Vagina (tissue), 2 donors: Measurements from ENCODE around the gene PROK2. TPM values are rescaled to one million over a fixed set of nuclear protein-coding genes. Genes with fewer than 3 reads are reported as not detected.

ENCODE experiments used
- DNase-seq, 2 donors: peaks; one replicate each; pipeline ENCODE4 v3.0.0-alpha.2; 2017; ENCODE audit errors: extremely low spot score in 2 of 2
- H3K27ac ChIP-seq: fragments of 200-600 bp; sonication (generic); one replicate; pipeline ENCODE4 v1.5.1; 2019
- H3K27me3 ChIP-seq: fragments of 200-600 bp; sonication (generic); one replicate; pipeline ENCODE4 v1.5.1; 2019
- H3K36me3 ChIP-seq, 2 donors: fragments of 200-600 bp; sonication (generic); one replicate each; pipeline ENCODE4 v1.5.1; 2017 to 2019
- H3K4me1 ChIP-seq: fragments of 200-600 bp; sonication (generic); one replicate; pipeline ENCODE4 v1.5.1; 2019
- H3K4me3 ChIP-seq, 2 donors: fragments of 200-600 bp; sonication (generic); 1 replicate in 1 of 2; 2 replicates in 1 of 2; pipeline ENCODE4 v1.5.1; 2016 to 2019
- H3K9me3 ChIP-seq: fragments of 200-600 bp; sonication (generic); one replicate; pipeline ENCODE4 v1.5.1; 2019
- POLR2A ChIP-seq, 2 donors: fragments of 450-650 bp; IDR thresholded peaks; one replicate each; pipeline ENCODE4 v1.6.1; 2017; ENCODE audit warnings: antibody characterized with exemption in 2 of 2, mild to moderate bottlenecking in 2 of 2, moderate library complexity in 2 of 2
- POLR2AphosphoS5 ChIP-seq, 2 donors: sonication (generic); formaldehyde crosslinking; IDR thresholded peaks; one replicate each; pipeline ENCODE4 v1.9.0; 2017; ENCODE audit warnings: antibody characterized with exemption in 2 of 2, mild to moderate bottlenecking in 2 of 2, low read depth in 1 of 2; ENCODE audit not compliant: insufficient read depth in 1 of 2
- intact Hi-C: fragments of 100-400 bp; cut with DNase I; formaldehyde crosslinking; loops from one replicate; pipeline ENCODE4 v1.15.1; 2023
- total RNA-seq: library from RNA; depleted of rRNA; stranded (reverse); fragments of >200 nt; gene quantifications from one replicate; pipeline ENCODE4 v1.2.3, GENCODE V29; 2016
- TF ChIP-seq, protein P1 (sequence below), 3 experiments: fragments of 450-650 bp in 2 of 3; fragments of 200-600 bp in 1 of 3; sonication (generic) in 1 of 3; IDR thresholded peaks; one replicate each; pipeline ENCODE4 v1.5.1; 2017 to 2019; ENCODE audit warnings: antibody characterized with exemption in 3 of 3, mild to moderate bottlenecking in 2 of 3, moderate library complexity in 2 of 3

Gene PROK2
- total RNA-seq, 1 donor from 2014 or later: 0.74 TPM

GRCh38 chr3:71784201-71784913 is 591 bp downstream of the PROK2 start:
- peaks cover 19% of the 10 kb centered on the region for H3K4me1 ChIP-seq
- no peaks in the 10 kb centered on the region for H3K9me3 ChIP-seq
- intact Hi-C loops: no loop called here
- peaks cover 4% of the 10 kb centered on the region for H3K27me3 ChIP-seq
- TF ChIP-seq POLR2A (IDR thresholded peaks at IDR 0.05) (no peak), POLR2AphosphoS5 (IDR thresholded peaks at IDR 0.05; ENCODE audit: insufficient read depth in 1 of 2, low read depth in 1 of 2) (no peak)
- TF ChIP-seq, protein P1, sequence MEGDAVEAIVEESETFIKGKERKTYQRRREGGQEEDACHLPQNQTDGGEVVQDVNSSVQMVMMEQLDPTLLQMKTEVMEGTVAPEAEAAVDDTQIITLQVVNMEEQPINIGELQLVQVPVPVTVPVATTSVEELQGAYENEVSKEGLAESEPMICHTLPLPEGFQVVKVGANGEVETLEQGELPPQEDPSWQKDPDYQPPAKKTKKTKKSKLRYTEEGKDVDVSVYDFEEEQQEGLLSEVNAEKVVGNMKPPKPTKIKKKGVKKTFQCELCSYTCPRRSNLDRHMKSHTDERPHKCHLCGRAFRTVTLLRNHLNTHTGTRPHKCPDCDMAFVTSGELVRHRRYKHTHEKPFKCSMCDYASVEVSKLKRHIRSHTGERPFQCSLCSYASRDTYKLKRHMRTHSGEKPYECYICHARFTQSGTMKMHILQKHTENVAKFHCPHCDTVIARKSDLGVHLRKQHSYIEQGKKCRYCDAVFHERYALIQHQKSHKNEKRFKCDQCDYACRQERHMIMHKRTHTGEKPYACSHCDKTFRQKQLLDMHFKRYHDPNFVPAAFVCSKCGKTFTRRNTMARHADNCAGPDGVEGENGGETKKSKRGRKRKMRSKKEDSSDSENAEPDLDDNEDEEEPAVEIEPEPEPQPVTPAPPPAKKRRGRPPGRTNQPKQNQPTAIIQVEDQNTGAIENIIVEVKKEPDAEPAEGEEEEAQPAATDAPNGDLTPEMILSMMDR (IDR thresholded peaks at IDR 0.05): no peak
- H3K27ac ChIP-seq: no peak overlapping the region
- H3K36me3 ChIP-seq: no peaks in the 10 kb centered on the region
- H3K4me3 ChIP-seq: peak overlapping the region; percentile 24 to 46
- DNase-seq: no peak

DNA sequence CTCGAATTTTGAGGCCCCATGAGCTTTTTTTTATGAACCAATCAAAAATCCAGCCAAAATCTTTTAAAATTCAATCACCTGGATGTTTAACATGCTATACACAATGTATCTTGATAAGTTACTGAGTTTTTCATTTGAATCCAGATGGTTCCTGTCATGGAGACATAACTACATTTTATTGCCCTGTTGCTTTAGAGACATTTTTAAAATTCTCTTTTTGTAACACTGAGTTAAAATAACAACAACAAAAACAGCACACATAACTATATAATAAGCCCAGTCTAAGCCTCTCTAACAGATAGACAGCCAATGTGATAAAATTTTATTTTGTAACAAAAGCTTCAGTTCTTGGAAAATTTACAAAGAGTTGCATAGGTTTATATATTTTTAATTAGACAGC is 1.8 kb downstream of the PROK2 start:
- no peak for TF ChIP-seq POLR2AphosphoS5 (IDR thresholded peaks at IDR 0.05; ENCODE audit: insufficient read depth in 1 of 2, low read depth in 1 of 2)
- TF ChIP-seq POLR2A (IDR thresholded peaks at IDR 0.05): no peak
- TF ChIP-seq, protein P1 (IDR thresholded peaks at IDR 0.05): no peak
- DNase-seq: no peak
- intact Hi-C loops: no loop called here
- no peak overlapping the region for H3K4me3 ChIP-seq
- peaks cover 19% of the 10 kb centered on the region for H3K4me1 ChIP-seq
- H3K27me3 ChIP-seq: peaks cover 4% of the 10 kb centered on the region
- no peaks in the 10 kb centered on the region for H3K9me3 ChIP-seq
- no peaks in the 10 kb centered on the region for H3K36me3 ChIP-seq
- H3K27ac ChIP-seq: no peak overlapping the region

- H3K27me3 ChIP-seq: peaks cover 4% of the 10 kb centered on the region
- no peak for TF ChIP-seq POLR2A (IDR thresholded peaks at IDR 0.05)
- TF ChIP-seq, protein P1 (IDR thresholded peaks at IDR 0.05): no peak
- TF ChIP-seq POLR2AphosphoS5 (IDR thresholded peaks at IDR 0.05; ENCODE audit: insufficient read depth in 1 of 2, low read depth in 1 of 2): no peak
- H3K36me3 ChIP-seq: no peaks in the 10 kb centered on the region
- no peak overlapping the region for H3K4me3 ChIP-seq
- no peak overlapping the region for H3K27ac ChIP-seq
- peaks cover 10% of the 10 kb centered on the region for H3K4me1 ChIP-seq
- intact Hi-C loops: no loop called here
- no peaks in the 10 kb centered on the region for H3K9me3 ChIP-seq
- DNase-seq: peak in 1 of 2 donors; percentile 34
These were observed 4.5 kb downstream of the PROK2 start for GRCh38 chr3:71780430-71780829.

- no peak overlapping the region for H3K4me3 ChIP-seq
- TF ChIP-seq POLR2AphosphoS5 (IDR thresholded peaks at IDR 0.05; ENCODE audit: insufficient read depth in 1 of 2, low read depth in 1 of 2) (no peak), POLR2A (IDR thresholded peaks at IDR 0.05) (no peak)
- TF ChIP-seq, protein P1 (IDR thresholded peaks at IDR 0.05): no peak
- no peak overlapping the region for H3K27ac ChIP-seq
- H3K9me3 ChIP-seq: no peaks in the 10 kb centered on the region
- DNase-seq: no peak
- intact Hi-C loops: no loop called here
- no peaks in the 10 kb centered on the region for H3K36me3 ChIP-seq
- peaks cover 4% of the 10 kb centered on the region for H3K27me3 ChIP-seq
- peaks cover 7% of the 10 kb centered on the region for H3K4me1 ChIP-seq
These were observed 5.1 kb downstream of the PROK2 start for GRCh38 chr3:71779674-71780377.

GRCh38 chr3:71778353-71778752 is 6.6 kb downstream of the PROK2 start:
- Histone ChIP-seq H3K27ac (no peak overlapping the region), H3K27me3 (peaks cover 4% of the 10 kb centered on the region), H3K4me3 (no peak overlapping the region), H3K9me3 (no peaks in the 10 kb centered on the region), H3K36me3 (no peaks in the 10 kb centered on the region), H3K4me1 (no peaks in the 10 kb centered on the region)
- DNase-seq: no peak
- intact Hi-C loops: no loop called here
- no peak for TF ChIP-seq POLR2A (IDR thresholded peaks at IDR 0.05)
- TF ChIP-seq POLR2AphosphoS5 (IDR thresholded peaks at IDR 0.05; ENCODE audit: insufficient read depth in 1 of 2, low read depth in 1 of 2): no peak
- TF ChIP-seq, protein P1 (IDR thresholded peaks at IDR 0.05): no peak
